OCI-LY3 (cell line): Measurements from ENCODE around the gene SEZ6L.

Source experiments
- H2AFZ ChIP-seq: fragments of 200-600, 300-600 bp; shearing (Covaris generic); 2 replicates; pipeline ENCODE4 v1.6.0; 2014; ENCODE audit warnings: antibody characterized with exemption, low read depth, low read length
- H3K27ac ChIP-seq: fragments of 200-600, 300-600 bp; sonication (generic); 2 replicates; pipeline ENCODE4 v1.5.1; 2014; ENCODE audit warnings: mild to moderate bottlenecking, low read length, moderate library complexity, mixed read lengths
- H3K27me3 ChIP-seq: fragments of 200-600, 300-600 bp; sonication (generic); 2 replicates; pipeline ENCODE4 v1.6.1; 2014; ENCODE audit warnings: low read depth, low read length, mixed read lengths
- H3K36me3 ChIP-seq: fragments of 200-600, 300-600 bp; sonication (generic); replicated peaks from 2 replicates; pipeline ENCODE3; 2014; ENCODE audit warnings: low read depth, low read length, mixed read lengths
- H3K4me1 ChIP-seq: fragments of 300-600, 200-600 bp; sonication (generic); 2 replicates; pipeline ENCODE4 v1.6.1; 2014; ENCODE audit warnings: low read length, mixed read lengths
- H3K4me2 ChIP-seq: fragments of 200-600, 300-600 bp; sonication (generic); 2 replicates; pipeline ENCODE4 v1.6.1; 2014; ENCODE audit warnings: low read length, mixed read lengths
- H3K4me3 ChIP-seq: fragments of 300-600, 200-600 bp; sonication (generic); 2 replicates; pipeline ENCODE4 v1.5.1; 2014; ENCODE audit warnings: antibody characterized with exemption, mild to moderate bottlenecking, low read length, moderate library complexity
- H3K79me2 ChIP-seq: fragments of 300-600, 200-600 bp; shearing (Covaris generic); 2 replicates; pipeline ENCODE4 v1.6.1; 2014; ENCODE audit warnings: mild to moderate bottlenecking, low read length, mixed read lengths
- H3K9ac ChIP-seq: fragments of 300-600, 200-600 bp; shearing (Covaris generic); 2 replicates; pipeline ENCODE4 v1.6.0; 2014; ENCODE audit warnings: mild to moderate bottlenecking, low read length, moderate library complexity
- H3K9me3 ChIP-seq: fragments of 200-600, 300-600 bp; shearing (Covaris generic); 2 replicates; pipeline ENCODE4 v1.6.1; 2014; ENCODE audit warnings: low read length, mixed read lengths; ENCODE audit not compliant: insufficient read depth
- H4K20me1 ChIP-seq: fragments of 200-600, 300-600 bp; sonication (generic); 2 replicates; pipeline ENCODE4 v1.6.1; 2016; ENCODE audit warnings: low read length, mixed read lengths; ENCODE audit not compliant: insufficient read depth
- CTCF ChIP-seq: fragments of 200-600, 300-600 bp; sonication (generic); IDR thresholded peaks from 2 replicates; pipeline ENCODE4 v1.5.1; 2014; ENCODE audit warnings: antibody characterized with exemption, low read length, low read depth
- EZH2phosphoT487 ChIP-seq: fragments of 200-600 bp; shearing (Covaris generic); IDR thresholded peaks from 2 replicates; pipeline ENCODE4 v1.6.1; 2018; ENCODE audit warnings: antibody characterized with exemption, mixed run types, low read depth

The SEZ6L gene

GRCh38 chr22:26246552-26246951 is 77.3 kb downstream of the SEZ6L start:
- H4K20me1 ChIP-seq: no peaks in the 10 kb centered on the region
- H3K27me3 ChIP-seq: peaks cover 91% of the 10 kb centered on the region
- H2AFZ ChIP-seq: no peak overlapping the region
- H3K27ac ChIP-seq: no peak overlapping the region
- no peaks in the 10 kb centered on the region for H3K9me3 ChIP-seq
- H3K9ac ChIP-seq: no peak overlapping the region
- no peak overlapping the region for H3K4me2 ChIP-seq
- H3K4me1 ChIP-seq: no peaks in the 10 kb centered on the region
- H3K4me3 ChIP-seq: no peak overlapping the region
- H3K79me2 ChIP-seq: no peaks in the 10 kb centered on the region
- no peaks in the 10 kb centered on the region for H3K36me3 ChIP-seq
- no peak for TF ChIP-seq CTCF
- no peak for TF ChIP-seq EZH2phosphoT487

GRCh38 chr22:26251869-26252268 is 82.6 kb downstream of the SEZ6L start:
- Histone ChIP-seq H3K9ac (no peak overlapping the region), H3K27me3 (peaks cover 73% of the 10 kb centered on the region)

GRCh38 chr22:26259510-26259909 is 90.2 kb downstream of the SEZ6L start:
- Histone ChIP-seq H2AFZ (no peak overlapping the region), H3K4me3 (no peak overlapping the region), H4K20me1 (0 out of 2 replicates have a peak, but pooled peaks cover 9% of the 10 kb centered on the region), H3K9me3 (no peaks in the 10 kb centered on the region), H3K9ac (no peak overlapping the region), H3K36me3 (no peaks in the 10 kb centered on the region), H3K27ac (no peak overlapping the region), H3K4me1 (no peaks in the 10 kb centered on the region), H3K79me2 (no peaks in the 10 kb centered on the region), H3K27me3 (peaks cover 63% of the 10 kb centered on the region), H3K4me2 (no peak overlapping the region)
- TF ChIP-seq EZH2phosphoT487 (no peak), CTCF (peak; percentile 42)

More at GRCh38 chr22:26251869-26252268, 82.6 kb downstream of the SEZ6L start:
- no peak overlapping the region for H2AFZ ChIP-seq
- TF ChIP-seq CTCF: no peak
- TF ChIP-seq EZH2phosphoT487: no peak
- no peaks in the 10 kb centered on the region for H4K20me1 ChIP-seq
- H3K9me3 ChIP-seq: no peaks in the 10 kb centered on the region
- H3K79me2 ChIP-seq: no peaks in the 10 kb centered on the region
- no peaks in the 10 kb centered on the region for H3K4me1 ChIP-seq
- no peaks in the 10 kb centered on the region for H3K36me3 ChIP-seq
- no peak overlapping the region for H3K4me2 ChIP-seq
- H3K4me3 ChIP-seq: no peak overlapping the region
- no peak overlapping the region for H3K27ac ChIP-seq

GRCh38 chr22:26264162-26264561 is 94.9 kb downstream of the SEZ6L start:
- 0 out of 2 replicates have a peak, but pooled peaks cover 9% of the 10 kb centered on the region for H4K20me1 ChIP-seq
- peaks cover 64% of the 10 kb centered on the region for H3K27me3 ChIP-seq
- no peaks in the 10 kb centered on the region for H3K36me3 ChIP-seq
- no peak for TF ChIP-seq EZH2phosphoT487
- TF ChIP-seq CTCF: no peak
- no peaks in the 10 kb centered on the region for H3K9me3 ChIP-seq
- no peaks in the 10 kb centered on the region for H3K4me1 ChIP-seq
- H2AFZ ChIP-seq: no peak overlapping the region
- no peak overlapping the region for H3K4me3 ChIP-seq
- no peak overlapping the region for H3K4me2 ChIP-seq
- H3K9ac ChIP-seq: no peak overlapping the region
- no peaks in the 10 kb centered on the region for H3K79me2 ChIP-seq
- no peak overlapping the region for H3K27ac ChIP-seq
